OCI-LY7 (cell line): ENCODE measurements around the gene ADPRM. TPM values are rescaled to one million over a fixed set of nuclear protein-coding genes. Genes with fewer than 3 reads are reported as not detected.

Source experiments
- BruUV-seq: library from RNA; stranded (reverse); fragments of 400-500 nt; replicated peaks from 2 replicates; lab custom pipeline; 2021; lab: Mats Ljungman, UMichigan
- CTCF ChIA-PET: fragments of 300-600 bp; sonication (Branson Sonifier 250); formaldehyde crosslinking; loops from one replicate; lab custom pipeline; 2022; ENCODE audit warnings: antibody characterized with exemption; ENCODE audit not compliant: unreplicated experiment; lab: Charles Lee
- POLR2A ChIA-PET: fragments of 300-600 bp; sonication (Branson Sonifier 250); formaldehyde crosslinking; loops from one replicate; lab custom pipeline; 2022; ENCODE audit warnings: antibody characterized with exemption; lab: Charles Lee
- DNase-seq: peaks from one replicate; pipeline ENCODE4 v3.0.0-alpha.2; 2015; ENCODE audit warnings: low spot score
- H2AFZ ChIP-seq: fragments of 200-600 bp; sonication (generic), shearing (Covaris generic); 2 replicates; pipeline ENCODE4 v1.6.1; 2014; ENCODE audit warnings: mild to moderate bottlenecking, antibody characterized with exemption, low read length, moderate library complexity
- H3K27ac ChIP-seq: fragments of 200-600 bp; sonication (generic); 2 replicates; pipeline ENCODE4 v1.5.1; 2014; ENCODE audit warnings: mixed run types, low read depth, mild to moderate bottlenecking, moderate library complexity, low read length, inconsistent platforms; ENCODE audit not compliant: poor library complexity, severe bottlenecking
- H3K36me3 ChIP-seq: fragments of 200-600 bp; sonication (generic); 2 replicates; pipeline ENCODE4 v1.6.1; 2014; ENCODE audit warnings: mild to moderate bottlenecking, antibody characterized with exemption, low read length, moderate library complexity, mixed read lengths; ENCODE audit not compliant: insufficient read depth
- H3K4me1 ChIP-seq: fragments of 200-600 bp; sonication (generic); 2 replicates; pipeline ENCODE4 v1.5.1; 2014; ENCODE audit warnings: mild to moderate bottlenecking, low read length; ENCODE audit not compliant: insufficient read depth, poor library complexity, severe bottlenecking
- H3K4me2 ChIP-seq: fragments of 200-600 bp; sonication (generic); 2 replicates; pipeline ENCODE4 v1.6.1; 2014; ENCODE audit warnings: mild to moderate bottlenecking, low read length
- H3K4me3 ChIP-seq: fragments of 200-600 bp; sonication (generic); 2 replicates; pipeline ENCODE4 v1.5.1; 2014; ENCODE audit warnings: mild to moderate bottlenecking, low read depth, low read length; ENCODE audit not compliant: poor library complexity, severe bottlenecking
- H3K79me2 ChIP-seq: fragments of 200-600 bp; sonication (generic); 2 replicates; pipeline ENCODE4 v1.6.1; 2016; ENCODE audit warnings: low read depth, mild to moderate bottlenecking, low read length, moderate library complexity, mixed read lengths; ENCODE audit not compliant: insufficient read depth
- H3K9me2 ChIP-seq: fragments of 200-600 bp; sonication (generic); 2 replicates; pipeline ENCODE4 v1.6.1; 2016; ENCODE audit warnings: mild to moderate bottlenecking, low read length, mixed read lengths; ENCODE audit not compliant: insufficient read depth
- H3K9me3 ChIP-seq: fragments of 200-600 bp; sonication (generic); 2 replicates; pipeline ENCODE4 v1.6.1; 2014; ENCODE audit warnings: mild to moderate bottlenecking, mixed run types, low read length, mixed read lengths
- H4K20me1 ChIP-seq: fragments of 200-600 bp; sonication (generic); 2 replicates; pipeline ENCODE4 v1.6.1; 2014; ENCODE audit warnings: mild to moderate bottlenecking, antibody characterized with exemption, low read length, moderate library complexity, mixed read lengths; ENCODE audit not compliant: insufficient read depth
- EZH2phosphoT487 ChIP-seq: fragments of 200-600 bp; sonication (generic); IDR thresholded peaks from 2 replicates; pipeline ENCODE4 v1.6.1; 2018; ENCODE audit warnings: low read depth, borderline replicate concordance, mild to moderate bottlenecking, mixed run types, antibody characterized with exemption, low read length, moderate library complexity, mixed read lengths
- intact Hi-C: fragments of 100-400 bp; cut with micrococcal nuclease; formaldehyde crosslinking; loops from one replicate; pipeline ENCODE4 v1.10.0; 2022; ENCODE audit not compliant: unreplicated experiment
- total RNA-seq, 2 experiments: library from RNA; depleted of rRNA in 1 of 2; stranded (reverse); fragments of >200 nt in 1 of 2; shearing (Covaris generic) in 1 of 2; gene quantifications; 2 replicates each; pipeline ENCODE4 v1.2.3, GENCODE V29; 2014 to 2022
- TF ChIP-seq, protein P1 (sequence below): fragments of 200-600 bp; sonication (generic); conservative IDR thresholded peaks from 2 replicates; pipeline ENCODE4 v1.5.1; 2014; ENCODE audit warnings: mild to moderate bottlenecking, antibody characterized with exemption, low read length, moderate library complexity, mixed read lengths

The ADPRM gene
- total RNA-seq, 2 experiments from 2014 or later: 5.5 to 7.0 TPM

DNA sequence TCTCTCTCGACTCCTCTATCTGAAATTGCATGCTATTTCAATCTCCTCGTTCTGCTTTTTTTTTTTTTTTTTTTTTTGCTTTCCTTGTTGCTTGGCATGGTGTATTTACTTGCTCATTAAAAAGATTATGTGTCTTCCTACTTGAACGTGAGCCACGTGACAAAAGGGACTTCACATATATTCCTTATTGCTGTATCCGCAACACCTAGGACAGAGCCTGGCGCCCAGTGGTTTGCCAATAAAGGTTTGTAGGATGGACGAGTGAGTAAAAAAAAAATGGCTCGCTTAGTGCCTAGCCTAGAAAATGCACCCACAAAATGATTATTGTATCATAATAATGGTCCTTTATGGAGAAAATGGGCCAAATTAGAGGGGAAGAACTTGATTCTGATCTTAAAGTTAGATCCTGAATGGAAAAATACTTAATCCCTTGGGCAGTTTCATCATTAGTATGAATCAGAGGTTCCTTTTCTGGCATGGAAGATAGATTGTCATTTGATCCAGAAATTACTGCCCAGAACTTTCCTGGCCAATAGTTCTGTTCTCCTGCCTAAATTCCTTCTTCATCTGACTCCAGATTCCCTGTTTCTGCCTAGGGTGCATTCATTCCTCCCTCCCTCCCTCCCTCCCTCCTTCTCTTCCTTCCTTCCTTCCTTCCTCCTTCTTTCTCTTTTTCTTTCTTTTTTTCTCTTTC is 46.1 kb downstream of the ADPRM start:
- intact Hi-C loops: no loop called here
- no peak overlapping the region for H3K4me3 ChIP-seq
- H4K20me1 ChIP-seq: no peaks in the 10 kb centered on the region
- ChIA-PET POLR2A (interaction anchor here (0.7 kb wide), 1 partner anchor 10 kb away, joined by 7 read pairs; no protein-coding TSS in a partner anchor), CTCF (no interaction called here)
- no peak overlapping the region for H3K27ac ChIP-seq
- BruUV-seq: no TSS peak
- H3K36me3 ChIP-seq: no peaks in the 10 kb centered on the region
- no peak for TF ChIP-seq EZH2phosphoT487
- TF ChIP-seq, protein P1, sequence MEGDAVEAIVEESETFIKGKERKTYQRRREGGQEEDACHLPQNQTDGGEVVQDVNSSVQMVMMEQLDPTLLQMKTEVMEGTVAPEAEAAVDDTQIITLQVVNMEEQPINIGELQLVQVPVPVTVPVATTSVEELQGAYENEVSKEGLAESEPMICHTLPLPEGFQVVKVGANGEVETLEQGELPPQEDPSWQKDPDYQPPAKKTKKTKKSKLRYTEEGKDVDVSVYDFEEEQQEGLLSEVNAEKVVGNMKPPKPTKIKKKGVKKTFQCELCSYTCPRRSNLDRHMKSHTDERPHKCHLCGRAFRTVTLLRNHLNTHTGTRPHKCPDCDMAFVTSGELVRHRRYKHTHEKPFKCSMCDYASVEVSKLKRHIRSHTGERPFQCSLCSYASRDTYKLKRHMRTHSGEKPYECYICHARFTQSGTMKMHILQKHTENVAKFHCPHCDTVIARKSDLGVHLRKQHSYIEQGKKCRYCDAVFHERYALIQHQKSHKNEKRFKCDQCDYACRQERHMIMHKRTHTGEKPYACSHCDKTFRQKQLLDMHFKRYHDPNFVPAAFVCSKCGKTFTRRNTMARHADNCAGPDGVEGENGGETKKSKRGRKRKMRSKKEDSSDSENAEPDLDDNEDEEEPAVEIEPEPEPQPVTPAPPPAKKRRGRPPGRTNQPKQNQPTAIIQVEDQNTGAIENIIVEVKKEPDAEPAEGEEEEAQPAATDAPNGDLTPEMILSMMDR: no peak
- no peaks in the 10 kb centered on the region for H3K9me3 ChIP-seq
- H2AFZ ChIP-seq: no peak overlapping the region
- H3K4me2 ChIP-seq: no peak overlapping the region
- DNase-seq: no peak
- H3K79me2 ChIP-seq: no peaks in the 10 kb centered on the region
- no peaks in the 10 kb centered on the region for H3K9me2 ChIP-seq
- no peaks in the 10 kb centered on the region for H3K4me1 ChIP-seq

DNA sequence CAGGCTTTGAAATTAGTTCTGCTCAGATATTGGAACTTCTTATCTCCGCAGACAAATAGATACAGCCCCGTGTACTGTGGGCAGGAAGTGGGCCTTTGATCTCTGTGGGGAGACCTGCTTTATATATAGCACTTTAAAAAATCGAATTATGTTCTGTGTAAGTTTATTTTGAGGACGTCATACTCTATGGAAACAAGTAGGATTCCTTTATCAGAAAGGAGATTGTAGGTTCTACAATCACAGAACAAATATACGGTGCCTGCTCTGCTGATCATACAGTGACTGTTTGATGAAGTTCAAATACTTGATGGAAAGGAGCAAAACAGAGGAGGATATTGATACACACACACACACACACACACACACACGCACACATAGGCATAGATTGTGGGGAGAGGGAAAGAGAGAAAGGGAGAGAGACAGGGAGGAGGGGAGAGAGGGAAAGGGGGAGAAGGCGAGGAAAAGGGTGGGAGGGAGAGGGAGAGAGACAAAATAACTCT is 47.2 kb downstream of the ADPRM start:
- POLR2A ChIA-PET: no interaction called here
- intact Hi-C loops: no loop called here
- Histone ChIP-seq H3K36me3 (no peaks in the 10 kb centered on the region), H2AFZ (no peak overlapping the region), H3K4me3 (no peak overlapping the region), H3K4me1 (no peaks in the 10 kb centered on the region), H3K79me2 (no peaks in the 10 kb centered on the region), H3K27ac (no peak overlapping the region), H4K20me1 (no peaks in the 10 kb centered on the region), H3K9me2 (no peaks in the 10 kb centered on the region), H3K9me3 (no peaks in the 10 kb centered on the region), H3K4me2 (no peak overlapping the region)
- DNase-seq: no peak
- TF ChIP-seq, protein P1: no peak
- no peak for TF ChIP-seq EZH2phosphoT487
- CTCF ChIA-PET: no interaction called here
- BruUV-seq: no TSS peak

DNA sequence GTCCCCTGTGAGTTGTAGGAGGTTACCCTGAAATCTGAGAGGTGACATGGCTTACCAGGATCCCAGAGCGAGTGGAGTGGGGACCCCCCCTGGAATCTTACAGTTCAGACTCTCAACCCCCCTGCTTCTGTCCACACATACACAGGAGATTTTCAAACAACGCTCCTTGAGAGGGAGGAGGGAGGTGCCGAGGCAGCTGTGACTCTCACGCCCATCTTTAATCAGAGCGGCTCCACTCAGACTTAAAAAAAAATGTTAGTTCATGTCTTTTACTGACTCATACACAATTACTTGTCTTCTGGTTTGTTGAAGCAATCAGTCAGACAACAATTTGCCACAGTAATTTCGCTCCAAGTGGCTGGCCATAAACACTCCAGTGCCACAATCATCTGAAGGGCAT is 47.8 kb downstream of the ADPRM start:
- TF ChIP-seq EZH2phosphoT487: no peak
- TF ChIP-seq, protein P1: no peak
- H4K20me1 ChIP-seq: no peaks in the 10 kb centered on the region
- H2AFZ ChIP-seq: no peak overlapping the region
- H3K9me2 ChIP-seq: no peaks in the 10 kb centered on the region
- no peaks in the 10 kb centered on the region for H3K79me2 ChIP-seq
- POLR2A ChIA-PET: no interaction called here
- no peak overlapping the region for H3K27ac ChIP-seq
- H3K36me3 ChIP-seq: no peaks in the 10 kb centered on the region
- H3K4me2 ChIP-seq: no peak overlapping the region
- H3K4me3 ChIP-seq: no peak overlapping the region
- CTCF ChIA-PET: no interaction called here
- no peaks in the 10 kb centered on the region for H3K4me1 ChIP-seq
- DNase-seq: no peak
- intact Hi-C loops: no loop called here
- BruUV-seq: no TSS peak
- no peaks in the 10 kb centered on the region for H3K9me3 ChIP-seq
